H1 (cell line): ENCODE results near the gene MEF2D. TPM values are rescaled to one million over a fixed set of nuclear protein-coding genes. Genes with fewer than 3 reads are reported as not detected.

ENCODE experiments used
- JUN ChIP-seq: IDR thresholded peaks from 2 replicates; pipeline ENCODE4 v1.6.1; 2011; ENCODE audit warnings: low read depth, mild to moderate bottlenecking, improper control_type of control experiment, low read length
- RNF2 ChIP-seq: fragments of 200-900, 300-1000 bp; sonication (generic); IDR thresholded peaks from 2 replicates; pipeline ENCODE4 v1.7.1; 2016; ENCODE audit warnings: borderline replicate concordance, low read depth, mild to moderate bottlenecking, antibody characterized with exemption, low read length; ENCODE audit not compliant: poor library complexity, severe bottlenecking; ENCODE audit errors: missing control alignments
- TAF1 ChIP-seq: IDR thresholded peaks from 2 replicates; pipeline ENCODE4 v1.6.1; 2011; ENCODE audit warnings: mild to moderate bottlenecking, low read depth, low read length
- polyA plus RNA-seq, 7 experiments: library from polyadenylated mRNA; depleted of rRNA in 3 of 7; stranded (reverse) in 5 of 7; unstranded in 2 of 7; fragments of >200 nt in 5 of 7; fragments of 200-250 nt in 2 of 7; gene quantifications; 1 replicate in 5 of 7; 2 replicates in 1 of 7; 4 replicates in 1 of 7; pipeline versions ENCODE4 v1.2.1 to v1.2.3, GENCODE V29; 2011 to 2013; ENCODE audit warnings: missing spikeins in 2 of 7, mixed read lengths in 2 of 7
- total RNA-seq: library from RNA; stranded (reverse); fragmentation: NEBNext Ultra II Directional; extraction: Animal tissue kit (Norgen Biotek cat#: 25700); gene quantifications from 2 replicates; pipeline ENCODE4 v1.2.1, GENCODE V29; 2021

Gene MEF2D
- total and polyA plus RNA-seq, 2 of the 8 experiments (the other 6 are each of a cell fraction or from before 2014, with no cell fraction given): 17.3 to 20.3 TPM

GRCh38 chr1:156513185-156513584 is 12.6 kb upstream of the MEF2D start (continued):
- TF ChIP-seq RNF2 (no peak), JUN (no peak), TAF1 (no peak)
